Ovary (tissue), 9 donors: ENCODE measurements around the gene OR2V2. TPM values are rescaled to one million over a fixed set of nuclear protein-coding genes. Genes with fewer than 3 reads are reported as not detected.

Experiments used
- DNase-seq, 5 donors: peaks; one replicate each; pipeline ENCODE4 v3.0.0-alpha.2; 2019 to 2020
- H3K27ac ChIP-seq, 2 donors: fragments of 200-600 bp; one replicate each; pipeline versions ENCODE4 v1.5.1 to v1.8.0; 2019 to 2022
- H3K27me3 ChIP-seq: fragments of 200-600 bp; one replicate; pipeline ENCODE4 v1.8.0; 2022
- H3K36me3 ChIP-seq: fragments of 200-600 bp; sonication (generic); one replicate; pipeline ENCODE4 v1.5.1; 2019
- H3K4me1 ChIP-seq: one replicate; pipeline ENCODE4 v1.8.1; 2013; ENCODE audit warnings: mild to moderate bottlenecking, moderate library complexity; ENCODE audit not compliant: insufficient read depth
- H3K4me3 ChIP-seq: fragments of 200-600 bp; sonication (generic); one replicate; pipeline ENCODE4 v1.5.1; 2017
- H3K9me3 ChIP-seq, 2 donors: fragments of 200-600 bp in 1 of 2; sonication (generic) in 1 of 2; one replicate each; pipeline versions ENCODE4 v1.5.1 to v1.8.1; 2013 to 2019; ENCODE audit warnings: mild to moderate bottlenecking in 1 of 2, moderate library complexity in 1 of 2
- EP300 ChIP-seq: sonication (generic); formaldehyde crosslinking; IDR thresholded peaks from one replicate; pipeline ENCODE4 v1.6.1; 2017; ENCODE audit warnings: antibody characterized with exemption
- POLR2A ChIP-seq: fragments of 450-650 bp; IDR thresholded peaks from one replicate; pipeline ENCODE4 v1.6.1; 2017; ENCODE audit warnings: antibody characterized with exemption, mild to moderate bottlenecking, moderate library complexity
- WGBS, 3 donors: extraction: QIAGEN DNeasy Blood & Tissue Kit in 1 of 3; methylation state at CpG; one replicate each; pipeline versions ENCODE4 v1.1.5 to v1.1.7; 2013 to 2017; 5-methylcytosine and 5-hydroxymethylcytosine counted together
- intact Hi-C, 4 donors: fragments of 100-400 bp; cut with DNase I; formaldehyde crosslinking; loops; one replicate each; pipeline versions ENCODE4 v1.11.0 to v1.15.1; 2022 to 2023
- polyA plus RNA-seq, 2 donors: library from polyadenylated mRNA; stranded (reverse); fragments of 200-250 nt in 1 of 2; fragments of 350-450 nt in 1 of 2; fragmentation: Illumina TruSeq in 1 of 2; extraction: RNeasy Lipid Tissue Mini Kit (QIAGEN cat#74804) in 1 of 2; gene quantifications; one replicate each; pipeline ENCODE4 v1.2.3, GENCODE V29; 2013 to 2014
- total RNA-seq, 7 donors: library from RNA; depleted of rRNA in 2 of 7; stranded (reverse); fragments of >200 nt in 2 of 7; fragmentation: NEBNext Ultra II Directional in 3 of 7; extraction: Animal tissue kit (Norgen Biotek cat#: 25700) in 3 of 7; gene quantifications; one replicate each; pipeline versions ENCODE4 v1.1.0 to v1.2.4, GENCODE V29; 2016 to 2023
- TF ChIP-seq, protein P1 (sequence below), 3 donors: fragments of 450-650 bp in 2 of 3; fragments of 200-600 bp in 1 of 3; IDR thresholded peaks; one replicate each; pipeline versions ENCODE4 v1.5.1 to v1.8.0; 2016 to 2022; ENCODE audit warnings: antibody characterized with exemption in 3 of 3, mild to moderate bottlenecking in 1 of 3
- donor health status: DM: no; HTN: no; CAD: no; lungs with moderate emphysema.
- donor health status: DM: no; HTN: no; CAD: no.
- donor health status: Bipolar disorder and iron deficiency.
- donor health status: DM: yes; HTN: yes; CAD: no.
- donor health status: DM: no; HTN: no; CAD: no.
- donor health status: DM: yes; HTN: yes; CAD: no.

Gene OR2V2
- total and polyA plus RNA-seq, 9 donors = 0.80 TPM; not detected in 8

DNA sequence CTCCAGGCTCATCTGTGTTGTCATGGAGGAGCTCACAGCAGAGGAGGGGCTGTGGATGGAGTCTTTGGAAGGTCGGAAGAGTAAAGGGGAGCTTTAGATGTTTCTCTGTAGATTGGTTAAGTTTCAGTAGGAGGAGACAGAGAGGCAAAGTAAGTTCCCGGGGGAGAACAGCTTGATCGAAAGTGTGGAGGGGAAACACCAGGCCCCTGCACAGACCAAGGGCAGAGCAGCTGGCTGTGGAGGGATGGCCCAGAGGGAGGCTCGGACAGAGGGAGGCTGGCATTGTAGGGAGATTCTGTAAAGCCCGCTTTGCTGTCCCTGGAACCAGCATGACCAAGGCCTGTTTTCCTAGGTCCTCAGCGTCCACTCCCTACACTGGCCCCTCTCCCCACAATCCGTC, 5.3 kb upstream of the OR2V2 start:
- WGBS, 3 donors = 56 to 72% (median 66%) methylated on average over 7 of the region's 7 CpGs
- H3K9me3 ChIP-seq = no peaks in the 10 kb centered on the region
- H3K36me3 ChIP-seq = no peaks in the 10 kb centered on the region
- H3K27me3 ChIP-seq = no peaks in the 10 kb centered on the region
- no peaks in the 10 kb centered on the region for H3K4me1 ChIP-seq
- H3K27ac ChIP-seq = no peak overlapping the region
- TF ChIP-seq, protein P1, sequence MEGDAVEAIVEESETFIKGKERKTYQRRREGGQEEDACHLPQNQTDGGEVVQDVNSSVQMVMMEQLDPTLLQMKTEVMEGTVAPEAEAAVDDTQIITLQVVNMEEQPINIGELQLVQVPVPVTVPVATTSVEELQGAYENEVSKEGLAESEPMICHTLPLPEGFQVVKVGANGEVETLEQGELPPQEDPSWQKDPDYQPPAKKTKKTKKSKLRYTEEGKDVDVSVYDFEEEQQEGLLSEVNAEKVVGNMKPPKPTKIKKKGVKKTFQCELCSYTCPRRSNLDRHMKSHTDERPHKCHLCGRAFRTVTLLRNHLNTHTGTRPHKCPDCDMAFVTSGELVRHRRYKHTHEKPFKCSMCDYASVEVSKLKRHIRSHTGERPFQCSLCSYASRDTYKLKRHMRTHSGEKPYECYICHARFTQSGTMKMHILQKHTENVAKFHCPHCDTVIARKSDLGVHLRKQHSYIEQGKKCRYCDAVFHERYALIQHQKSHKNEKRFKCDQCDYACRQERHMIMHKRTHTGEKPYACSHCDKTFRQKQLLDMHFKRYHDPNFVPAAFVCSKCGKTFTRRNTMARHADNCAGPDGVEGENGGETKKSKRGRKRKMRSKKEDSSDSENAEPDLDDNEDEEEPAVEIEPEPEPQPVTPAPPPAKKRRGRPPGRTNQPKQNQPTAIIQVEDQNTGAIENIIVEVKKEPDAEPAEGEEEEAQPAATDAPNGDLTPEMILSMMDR (IDR thresholded peaks at IDR 0.05) = no peak
- TF ChIP-seq EP300 = no peak
- no peak for TF ChIP-seq POLR2A
- no peak for DNase-seq
- intact Hi-C loops = no loop called here
- H3K4me3 ChIP-seq = no peak overlapping the region

DNA sequence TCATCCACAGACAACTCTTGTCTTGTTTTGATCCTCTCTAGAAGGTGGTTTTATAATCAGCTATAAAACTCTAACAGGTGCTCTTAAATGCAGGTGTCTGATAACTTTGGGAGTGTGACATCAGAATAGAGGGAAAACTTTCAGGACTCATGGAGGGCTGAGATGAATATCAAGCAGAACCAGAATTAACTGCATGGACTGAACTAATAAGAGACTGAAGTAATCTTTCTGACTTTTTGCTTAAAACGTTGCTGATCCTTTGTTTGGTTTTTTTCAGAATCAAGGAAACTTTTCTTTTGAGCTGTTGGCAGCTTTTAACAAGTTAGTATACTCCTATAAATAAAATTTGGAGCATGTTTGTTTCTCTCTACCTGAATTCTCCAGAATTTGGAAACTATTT, 2.3 kb upstream of the OR2V2 start:
- Histone ChIP-seq H3K4me1 (no peaks in the 10 kb centered on the region), H3K9me3 (no peaks in the 10 kb centered on the region), H3K27ac (no peak overlapping the region), H3K27me3 (no peaks in the 10 kb centered on the region), H3K4me3 (no peak overlapping the region), H3K36me3 (no peaks in the 10 kb centered on the region)
- no peak for DNase-seq
- WGBS, 3 donors = 31 to 46% (median 39%) methylated on average over 1 of the region's 1 CpG
- intact Hi-C loops = no loop called here
- TF ChIP-seq, protein P1 (IDR thresholded peaks at IDR 0.05) = no peak
- TF ChIP-seq EP300 (no peak), POLR2A (no peak)

DNA sequence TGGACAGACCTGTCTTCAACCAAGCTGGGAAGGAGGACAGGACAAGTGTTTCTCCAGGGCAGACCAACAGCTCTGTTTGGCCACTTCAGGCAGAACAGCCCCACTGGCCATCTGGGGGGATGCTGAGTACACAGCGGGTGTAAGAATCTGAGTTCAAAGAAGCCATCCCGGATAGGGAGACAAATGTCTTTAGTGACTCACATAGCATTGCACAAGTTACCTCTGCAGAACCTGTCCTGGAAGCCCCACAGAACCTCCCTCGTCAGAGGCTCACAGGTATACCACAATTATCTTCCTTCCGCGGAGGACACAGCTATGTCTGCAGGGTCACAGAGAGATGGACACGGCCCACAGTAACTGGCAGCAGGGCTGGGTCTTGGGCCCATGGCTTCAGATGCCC, 2.0 kb downstream of the OR2V2 start:
- Histone ChIP-seq H3K27me3 (no peaks in the 10 kb centered on the region), H3K27ac (no peak overlapping the region), H3K36me3 (no peaks in the 10 kb centered on the region), H3K4me3 (no peak overlapping the region), H3K4me1 (no peaks in the 10 kb centered on the region), H3K9me3 (no peaks in the 10 kb centered on the region)
- whole genome bisulfite sequencing, 3 donors = 70 to 83% (median 79%) methylated on average over 6 of the region's 6 CpGs
- DNase-seq = no peak
- TF ChIP-seq EP300 (no peak), POLR2A (no peak)
- TF ChIP-seq, protein P1 (IDR thresholded peaks at IDR 0.05) = no peak
- intact Hi-C loops = no loop called here

DNA sequence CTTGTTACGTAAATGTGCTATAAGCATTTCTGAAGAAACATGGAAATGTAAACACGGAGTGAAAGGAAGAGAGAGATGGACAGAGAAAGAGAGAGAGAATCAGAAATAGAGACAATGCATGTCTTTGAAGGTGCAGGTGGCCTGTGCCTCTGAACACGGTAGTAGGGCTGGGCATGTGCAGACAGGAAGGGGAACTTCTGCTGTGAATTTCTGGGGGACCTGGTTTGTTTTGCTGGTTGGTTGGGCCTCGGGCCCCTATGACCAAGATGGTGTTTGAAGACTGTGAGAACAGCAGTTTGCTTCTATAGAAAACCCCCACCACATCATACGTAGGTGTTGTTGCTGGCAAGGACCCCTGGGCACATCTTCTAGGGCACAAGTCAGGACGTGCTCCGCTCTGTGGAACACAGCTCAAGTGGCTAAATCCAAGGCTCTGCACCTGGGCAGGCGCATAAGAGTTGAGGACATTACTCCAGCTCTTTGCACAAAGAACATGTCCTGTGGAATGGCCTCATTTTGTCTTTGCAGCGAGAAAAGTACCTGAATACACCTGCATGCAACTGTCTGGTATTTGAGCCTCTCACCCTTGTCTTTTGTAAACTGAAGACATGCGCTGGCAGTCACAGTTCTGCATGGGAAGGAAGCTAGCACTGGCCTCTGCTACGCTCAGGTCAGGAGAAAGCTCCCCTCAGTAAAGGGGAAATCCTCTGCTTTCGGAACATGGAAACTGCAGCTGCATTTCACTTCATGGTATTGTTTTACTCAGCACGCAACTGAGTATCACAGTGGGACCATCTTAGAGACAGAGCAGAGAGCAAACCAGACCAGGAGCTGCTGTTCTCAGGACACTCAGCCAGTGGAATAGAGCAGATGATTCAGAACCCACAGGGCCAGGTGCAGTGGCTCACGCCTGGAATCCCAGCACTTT, 2.7 kb downstream of the OR2V2 start:
- no peaks in the 10 kb centered on the region for H3K27me3 ChIP-seq
- intact Hi-C loops = loop anchor here in 1 of 4 donors (10.0 kb wide), 1 partner anchor 365 kb away; no protein-coding TSS in a partner anchor
- H3K36me3 ChIP-seq = no peaks in the 10 kb centered on the region
- H3K9me3 ChIP-seq = no peaks in the 10 kb centered on the region
- H3K4me3 ChIP-seq = no peak overlapping the region
- no peaks in the 10 kb centered on the region for H3K4me1 ChIP-seq
- no peak for DNase-seq
- TF ChIP-seq EP300 (no peak), POLR2A (no peak)
- TF ChIP-seq, protein P1 (IDR thresholded peaks at IDR 0.05) = no peak
- 77 to 81% (median 80%) methylated on average over 14 of the region's 14 CpGs for WGBS, 3 donors
- no peak overlapping the region for H3K27ac ChIP-seq
